ENCODE measurements around the gene ADD2. TPM values are rescaled to one million over a fixed set of nuclear protein-coding genes. Genes with fewer than 3 reads are reported as not detected.
A peak's percentile ranks its signal among the peaks of the same experiment; 100 is the strongest.

ADD2 gene
- total and polyA plus RNA-seq, 4 donors = 0.08 to 156 (median 0.16) TPM; not detected in 1

DNA sequence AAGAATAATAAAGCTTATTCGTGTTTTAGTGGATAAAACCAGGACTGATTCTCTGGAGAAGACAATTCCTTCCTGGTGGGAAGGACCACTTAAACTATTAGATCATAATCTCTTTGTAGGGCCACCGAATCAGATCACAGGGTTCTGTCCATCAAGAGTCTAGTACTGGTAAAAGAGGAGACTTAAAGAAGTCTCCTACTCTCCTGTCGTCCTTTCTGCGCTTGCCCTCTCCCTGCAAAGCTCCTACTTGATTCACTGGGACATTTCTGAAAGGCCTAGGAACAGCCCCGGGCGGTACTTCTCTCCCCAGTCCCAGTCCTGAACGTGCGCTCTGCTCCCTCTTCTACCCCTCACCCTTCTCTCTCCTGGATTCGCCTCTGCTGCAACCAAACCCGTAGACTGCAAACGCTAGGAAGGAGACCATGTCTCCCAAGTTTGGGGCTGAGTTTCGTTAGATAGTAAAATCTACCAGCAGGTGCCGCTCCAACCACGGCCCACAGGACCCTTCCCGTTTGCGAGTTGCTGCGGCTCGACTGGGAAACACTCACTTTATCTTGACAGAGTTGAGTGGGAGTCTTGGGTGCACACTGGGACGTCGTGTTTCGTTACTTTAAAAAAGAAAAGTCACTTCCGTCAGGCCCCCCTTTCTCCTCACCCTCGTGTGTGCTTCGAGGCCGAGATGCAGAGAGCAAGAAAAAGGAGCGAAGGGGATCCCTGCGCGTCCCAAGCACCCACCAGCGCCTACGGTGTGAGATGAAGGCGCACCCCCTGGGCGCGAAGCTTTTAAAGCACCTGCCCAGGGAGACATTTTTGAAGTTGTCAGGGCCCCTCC lies 21.5 kb upstream of the ADD2 start:
- H3K27ac ChIP-seq (ENCODE audit: low read depth in 1 of 2, low read length in 2 of 2) = no peak overlapping the region
- H3K27me3 ChIP-seq (ENCODE audit: control insufficient read depth in 4 of 4, insufficient read depth in 4 of 4, low read length in 3 of 4) = peaks cover 0 to 25% (median 12%) of the 10 kb centered on the region in 4 donors
- TF ChIP-seq, protein P1, sequence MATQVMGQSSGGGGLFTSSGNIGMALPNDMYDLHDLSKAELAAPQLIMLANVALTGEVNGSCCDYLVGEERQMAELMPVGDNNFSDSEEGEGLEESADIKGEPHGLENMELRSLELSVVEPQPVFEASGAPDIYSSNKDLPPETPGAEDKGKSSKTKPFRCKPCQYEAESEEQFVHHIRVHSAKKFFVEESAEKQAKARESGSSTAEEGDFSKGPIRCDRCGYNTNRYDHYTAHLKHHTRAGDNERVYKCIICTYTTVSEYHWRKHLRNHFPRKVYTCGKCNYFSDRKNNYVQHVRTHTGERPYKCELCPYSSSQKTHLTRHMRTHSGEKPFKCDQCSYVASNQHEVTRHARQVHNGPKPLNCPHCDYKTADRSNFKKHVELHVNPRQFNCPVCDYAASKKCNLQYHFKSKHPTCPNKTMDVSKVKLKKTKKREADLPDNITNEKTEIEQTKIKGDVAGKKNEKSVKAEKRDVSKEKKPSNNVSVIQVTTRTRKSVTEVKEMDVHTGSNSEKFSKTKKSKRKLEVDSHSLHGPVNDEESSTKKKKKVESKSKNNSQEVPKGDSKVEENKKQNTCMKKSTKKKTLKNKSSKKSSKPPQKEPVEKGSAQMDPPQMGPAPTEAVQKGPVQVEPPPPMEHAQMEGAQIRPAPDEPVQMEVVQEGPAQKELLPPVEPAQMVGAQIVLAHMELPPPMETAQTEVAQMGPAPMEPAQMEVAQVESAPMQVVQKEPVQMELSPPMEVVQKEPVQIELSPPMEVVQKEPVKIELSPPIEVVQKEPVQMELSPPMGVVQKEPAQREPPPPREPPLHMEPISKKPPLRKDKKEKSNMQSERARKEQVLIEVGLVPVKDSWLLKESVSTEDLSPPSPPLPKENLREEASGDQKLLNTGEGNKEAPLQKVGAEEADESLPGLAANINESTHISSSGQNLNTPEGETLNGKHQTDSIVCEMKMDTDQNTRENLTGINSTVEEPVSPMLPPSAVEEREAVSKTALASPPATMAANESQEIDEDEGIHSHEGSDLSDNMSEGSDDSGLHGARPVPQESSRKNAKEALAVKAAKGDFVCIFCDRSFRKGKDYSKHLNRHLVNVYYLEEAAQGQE (IDR thresholded peaks at IDR 0.05) = no peak
- peak; percentile 77 to 84 for TF ChIP-seq RAD21 (IDR thresholded peaks at IDR 0.05)
- TF ChIP-seq, protein P2, sequence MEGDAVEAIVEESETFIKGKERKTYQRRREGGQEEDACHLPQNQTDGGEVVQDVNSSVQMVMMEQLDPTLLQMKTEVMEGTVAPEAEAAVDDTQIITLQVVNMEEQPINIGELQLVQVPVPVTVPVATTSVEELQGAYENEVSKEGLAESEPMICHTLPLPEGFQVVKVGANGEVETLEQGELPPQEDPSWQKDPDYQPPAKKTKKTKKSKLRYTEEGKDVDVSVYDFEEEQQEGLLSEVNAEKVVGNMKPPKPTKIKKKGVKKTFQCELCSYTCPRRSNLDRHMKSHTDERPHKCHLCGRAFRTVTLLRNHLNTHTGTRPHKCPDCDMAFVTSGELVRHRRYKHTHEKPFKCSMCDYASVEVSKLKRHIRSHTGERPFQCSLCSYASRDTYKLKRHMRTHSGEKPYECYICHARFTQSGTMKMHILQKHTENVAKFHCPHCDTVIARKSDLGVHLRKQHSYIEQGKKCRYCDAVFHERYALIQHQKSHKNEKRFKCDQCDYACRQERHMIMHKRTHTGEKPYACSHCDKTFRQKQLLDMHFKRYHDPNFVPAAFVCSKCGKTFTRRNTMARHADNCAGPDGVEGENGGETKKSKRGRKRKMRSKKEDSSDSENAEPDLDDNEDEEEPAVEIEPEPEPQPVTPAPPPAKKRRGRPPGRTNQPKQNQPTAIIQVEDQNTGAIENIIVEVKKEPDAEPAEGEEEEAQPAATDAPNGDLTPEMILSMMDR (IDR thresholded peaks at IDR 0.05; ENCODE audit: low read depth, low read length, missing input control) = peak; percentile 44
- no peak overlapping the region for H3K9ac ChIP-seq (ENCODE audit: low read depth in 1 of 2, low read length in 2 of 2)
- WGBS = 7% methylated on average over 33 of the region's 33 CpGs
- peaks cover 7 to 12% (median 9%) of the 10 kb centered on the region in 4 donors for H3K4me1 ChIP-seq (ENCODE audit: control insufficient read depth in 4 of 4, insufficient read depth in 4 of 4, low read length in 3 of 4)
- peak overlapping the region in 1 of 3 donors; percentile 41 for H3K4me3 ChIP-seq (ENCODE audit: low read depth in 1 of 3, low read length in 3 of 3)
- H3K36me3 ChIP-seq (ENCODE audit: control insufficient read depth in 4 of 4, insufficient read depth in 3 of 4, low read depth in 1 of 4, low read length in 3 of 4) = no peaks in the 10 kb centered on the region
- no peaks in the 10 kb centered on the region for H3K9me3 ChIP-seq (ENCODE audit: control insufficient read depth in 4 of 4, low read length in 3 of 4)
- peak; percentile 61 for DNase-seq (ENCODE audit: low spot score)

DNA sequence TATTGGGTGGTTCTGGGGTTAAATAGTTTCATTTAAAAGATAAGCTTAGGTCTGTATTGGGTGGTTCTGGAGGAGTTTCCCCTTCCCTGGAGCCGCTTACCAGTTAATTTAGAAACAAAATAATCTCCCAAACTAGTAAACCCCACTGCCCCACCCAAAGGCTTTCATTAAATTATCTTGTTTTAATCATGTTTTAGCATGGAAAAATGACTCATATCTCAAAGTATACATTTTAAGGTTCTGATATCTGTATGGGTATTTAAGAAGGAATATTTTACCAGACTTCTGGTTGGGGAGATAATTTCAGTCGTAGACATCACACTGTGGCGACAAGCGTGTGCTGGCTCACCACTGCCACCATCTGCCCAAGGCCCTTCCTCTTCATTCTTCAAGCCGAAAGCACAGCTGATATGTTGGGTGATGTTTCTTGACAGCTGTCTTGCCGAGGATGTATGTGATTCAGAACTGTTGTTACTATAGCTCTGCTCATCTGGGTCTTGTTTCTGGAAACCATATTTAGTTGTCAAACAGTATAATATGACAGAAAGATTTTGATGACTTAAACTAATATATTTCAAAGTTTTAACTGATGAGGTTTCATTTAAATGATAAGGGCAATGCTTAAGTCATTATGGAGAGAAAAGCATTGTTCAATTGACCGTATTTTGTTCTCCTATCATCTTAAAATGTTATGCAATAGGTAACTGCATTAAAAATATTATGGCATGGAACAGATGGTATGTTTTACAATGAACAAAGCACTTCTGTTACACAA lies 17.3 kb upstream of the ADD2 start:
- Histone ChIP-seq H3K9ac (ENCODE audit: low read depth in 1 of 2, low read length in 2 of 2) (no peak overlapping the region), H3K4me3 (ENCODE audit: low read depth in 1 of 3, low read length in 3 of 3) (no peak overlapping the region), H3K36me3 (ENCODE audit: control insufficient read depth in 4 of 4, insufficient read depth in 3 of 4, low read depth in 1 of 4, low read length in 3 of 4) (no peaks in the 10 kb centered on the region), H3K4me1 (ENCODE audit: control insufficient read depth in 4 of 4, insufficient read depth in 4 of 4, low read length in 3 of 4) (peaks cover 3 to 11% (median 9%) of the 10 kb centered on the region in 4 donors), H3K27me3 (ENCODE audit: control insufficient read depth in 4 of 4, insufficient read depth in 4 of 4, low read length in 3 of 4) (peaks cover 0 to 18% (median 5%) of the 10 kb centered on the region in 4 donors), H3K27ac (ENCODE audit: low read depth in 1 of 2, low read length in 2 of 2) (no peak overlapping the region), H3K9me3 (ENCODE audit: control insufficient read depth in 4 of 4, low read length in 3 of 4) (no peaks in the 10 kb centered on the region)
- 22% methylated on average over 7 of the region's 7 CpGs for WGBS
- TF ChIP-seq RAD21 (IDR thresholded peaks at IDR 0.05) (peak; percentile 41 to 47), HNF4G (IDR thresholded peaks at IDR 0.05) (no peak)
- TF ChIP-seq, protein P3, sequence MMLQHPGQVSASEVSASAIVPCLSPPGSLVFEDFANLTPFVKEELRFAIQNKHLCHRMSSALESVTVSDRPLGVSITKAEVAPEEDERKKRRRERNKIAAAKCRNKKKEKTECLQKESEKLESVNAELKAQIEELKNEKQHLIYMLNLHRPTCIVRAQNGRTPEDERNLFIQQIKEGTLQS (IDR thresholded peaks at IDR 0.05) = no peak
- peak; percentile 50 for DNase-seq (ENCODE audit: low spot score)

DNA sequence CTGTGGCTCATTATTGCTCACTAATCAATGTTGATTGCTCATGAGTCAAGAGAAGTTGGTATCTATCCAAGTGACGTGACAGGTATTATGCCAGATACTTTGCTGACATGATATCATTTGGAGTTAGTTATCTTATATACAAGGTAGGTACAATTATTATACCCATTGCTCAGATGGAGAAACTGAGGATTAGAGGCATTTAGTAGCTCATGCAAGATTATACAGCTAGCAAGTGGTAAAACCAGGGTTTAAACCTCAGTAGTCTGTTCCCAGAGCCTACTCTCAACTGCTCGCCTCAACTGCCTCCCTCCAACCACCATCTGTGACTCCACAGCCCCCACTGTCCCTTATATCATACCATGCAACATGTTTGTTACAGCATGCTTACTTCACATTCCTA lies 16.3 kb upstream of the ADD2 start:
- Histone ChIP-seq H3K4me3 (ENCODE audit: low read depth in 1 of 3, low read length in 3 of 3) (no peak overlapping the region), H3K9me3 (ENCODE audit: control insufficient read depth in 4 of 4, low read length in 3 of 4) (no peaks in the 10 kb centered on the region), H3K27ac (ENCODE audit: low read depth in 1 of 2, low read length in 2 of 2) (no peak overlapping the region), H3K9ac (ENCODE audit: low read depth in 1 of 2, low read length in 2 of 2) (no peak overlapping the region), H3K27me3 (ENCODE audit: control insufficient read depth in 4 of 4, insufficient read depth in 4 of 4, low read length in 3 of 4) (peaks cover 0 to 14% (median 2%) of the 10 kb centered on the region in 4 donors), H3K4me1 (ENCODE audit: control insufficient read depth in 4 of 4, insufficient read depth in 4 of 4, low read length in 3 of 4) (peaks cover 0 to under 1% (median 0%) of the 10 kb centered on the region in 4 donors), H3K36me3 (ENCODE audit: control insufficient read depth in 4 of 4, insufficient read depth in 3 of 4, low read depth in 1 of 4, low read length in 3 of 4) (no peaks in the 10 kb centered on the region)
- TF ChIP-seq SP1 (IDR thresholded peaks at IDR 0.05) = no peak
- TF ChIP-seq, protein P3 (IDR thresholded peaks at IDR 0.05) = no peak
- TF ChIP-seq EGR1 (IDR thresholded peaks at IDR 0.05; ENCODE audit: low read depth in 2 of 2) = no peak
- TF ChIP-seq FOXA1 (IDR thresholded peaks at IDR 0.05) = no peak
- TF ChIP-seq, protein P1 (IDR thresholded peaks at IDR 0.05) = no peak
- TF ChIP-seq NR2F2 (IDR thresholded peaks at IDR 0.05) = no peak
- TF ChIP-seq, protein P4, sequence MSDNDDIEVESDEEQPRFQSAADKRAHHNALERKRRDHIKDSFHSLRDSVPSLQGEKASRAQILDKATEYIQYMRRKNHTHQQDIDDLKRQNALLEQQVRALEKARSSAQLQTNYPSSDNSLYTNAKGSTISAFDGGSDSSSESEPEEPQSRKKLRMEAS (IDR thresholded peaks at IDR 0.05) = no peak
- DNase-seq (ENCODE audit: low spot score) = no peak
- WGBS = 88% methylated on average over 2 of the region's 2 CpGs

Data from liver (tissue), 9 donors.